ENCODE measurements around the gene ZNF792.
"Not testable (repeated sequence)": the region's sequence is repeated elsewhere in the genome, so short reads cannot be mapped to it uniquely, and the experiment has no call there.

Gene ZNF792

GRCh38 chr19:34963573-34964406 is at the start of gene ZNF792:
ZNF792 (minus strand) TSS chr19:34964229; CDS start chr19:34963662, 567 bp downstream.
- peak; percentile 12 to 53 (median 26) for DNase-seq

DNA sequence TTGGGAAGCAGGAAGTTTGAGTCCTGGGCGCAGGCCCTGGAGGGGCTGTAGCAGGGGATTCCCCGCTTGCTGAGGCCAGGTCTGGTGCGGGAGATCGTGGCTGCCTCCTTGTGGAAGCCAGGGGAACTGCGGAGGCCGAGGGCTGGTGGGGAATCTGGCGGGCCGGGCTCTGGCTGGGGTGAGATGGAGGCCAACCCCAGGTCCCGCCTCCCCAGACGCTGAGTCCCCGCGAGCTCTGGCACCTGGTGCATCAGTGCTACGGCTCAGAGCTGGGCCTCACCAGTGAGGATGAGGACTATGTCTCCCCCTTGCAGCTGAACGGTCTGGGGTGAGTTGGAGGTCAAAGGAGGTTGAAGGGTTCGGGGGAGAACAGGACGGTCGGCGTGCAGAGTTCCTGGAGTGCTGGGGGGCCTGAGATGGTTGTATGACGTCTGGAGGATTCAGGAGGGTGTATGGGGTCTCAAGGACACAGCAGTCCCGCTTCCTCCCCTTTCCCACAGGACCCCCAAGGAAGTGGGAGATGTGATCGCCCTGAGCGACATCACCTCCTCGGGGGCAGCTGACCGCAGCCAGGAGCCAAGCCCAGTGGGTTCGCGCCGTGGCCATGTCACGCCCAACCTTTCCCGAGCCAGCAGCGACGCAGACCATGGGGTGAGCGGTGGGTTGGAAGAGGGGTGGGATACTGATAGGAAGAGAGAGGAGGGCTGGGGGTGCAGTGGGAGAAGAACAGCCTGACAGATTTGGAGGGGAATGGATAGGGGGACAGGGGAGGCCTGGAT is 49.2 kb upstream of the ZNF792 start:
- peak; percentile 73 to 87 (median 79) for DNase-seq

DNA sequence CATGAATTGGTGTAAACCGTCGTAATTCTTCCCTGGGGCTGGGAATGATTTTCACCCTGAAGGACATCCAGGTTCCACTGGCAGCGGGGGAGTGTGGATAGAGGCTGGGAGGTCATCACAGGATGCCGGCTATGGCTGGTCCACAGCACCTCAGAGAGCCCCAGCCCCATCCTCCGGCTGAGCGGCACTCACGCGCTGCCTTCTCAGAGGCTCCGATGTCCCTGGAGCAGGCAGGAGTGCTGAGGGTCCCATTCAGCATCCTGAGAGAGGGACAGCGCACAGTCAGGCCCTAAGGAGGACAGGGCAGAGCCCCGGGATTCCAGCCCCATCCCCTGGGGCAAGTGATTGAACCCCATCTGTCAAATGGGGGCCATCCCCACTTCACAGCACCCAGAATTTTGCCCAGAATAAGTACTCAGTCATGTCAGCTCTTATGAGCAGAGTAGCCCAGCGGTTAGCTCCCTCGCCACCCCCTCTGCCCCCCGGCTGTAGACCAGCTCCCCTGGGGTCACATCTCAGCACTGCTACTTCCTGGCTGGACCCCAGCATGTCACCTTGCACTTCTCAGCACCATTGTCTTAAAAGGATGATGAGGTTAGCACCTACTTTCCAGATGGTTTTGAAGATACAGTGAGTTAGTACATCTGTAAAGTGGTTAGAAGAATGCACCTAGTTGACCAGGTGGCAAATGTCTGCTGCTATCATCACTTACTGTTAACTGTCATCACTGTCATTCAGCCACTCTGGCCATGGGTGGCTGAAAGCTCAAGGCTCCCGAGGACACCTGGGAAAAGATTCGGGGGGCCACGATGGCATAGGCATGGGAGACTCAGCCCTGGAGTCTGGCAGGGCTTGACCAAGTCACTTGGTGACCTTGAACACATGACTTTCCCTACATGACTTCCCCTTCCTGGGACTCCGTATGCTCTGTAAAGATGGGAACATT is 48.0 kb upstream of the ZNF792 start:
- DNase-seq: no peak

GRCh38 chr19:35011091-35011689 is 47.2 kb upstream of the ZNF792 start:
- no peak for DNase-seq

DNA sequence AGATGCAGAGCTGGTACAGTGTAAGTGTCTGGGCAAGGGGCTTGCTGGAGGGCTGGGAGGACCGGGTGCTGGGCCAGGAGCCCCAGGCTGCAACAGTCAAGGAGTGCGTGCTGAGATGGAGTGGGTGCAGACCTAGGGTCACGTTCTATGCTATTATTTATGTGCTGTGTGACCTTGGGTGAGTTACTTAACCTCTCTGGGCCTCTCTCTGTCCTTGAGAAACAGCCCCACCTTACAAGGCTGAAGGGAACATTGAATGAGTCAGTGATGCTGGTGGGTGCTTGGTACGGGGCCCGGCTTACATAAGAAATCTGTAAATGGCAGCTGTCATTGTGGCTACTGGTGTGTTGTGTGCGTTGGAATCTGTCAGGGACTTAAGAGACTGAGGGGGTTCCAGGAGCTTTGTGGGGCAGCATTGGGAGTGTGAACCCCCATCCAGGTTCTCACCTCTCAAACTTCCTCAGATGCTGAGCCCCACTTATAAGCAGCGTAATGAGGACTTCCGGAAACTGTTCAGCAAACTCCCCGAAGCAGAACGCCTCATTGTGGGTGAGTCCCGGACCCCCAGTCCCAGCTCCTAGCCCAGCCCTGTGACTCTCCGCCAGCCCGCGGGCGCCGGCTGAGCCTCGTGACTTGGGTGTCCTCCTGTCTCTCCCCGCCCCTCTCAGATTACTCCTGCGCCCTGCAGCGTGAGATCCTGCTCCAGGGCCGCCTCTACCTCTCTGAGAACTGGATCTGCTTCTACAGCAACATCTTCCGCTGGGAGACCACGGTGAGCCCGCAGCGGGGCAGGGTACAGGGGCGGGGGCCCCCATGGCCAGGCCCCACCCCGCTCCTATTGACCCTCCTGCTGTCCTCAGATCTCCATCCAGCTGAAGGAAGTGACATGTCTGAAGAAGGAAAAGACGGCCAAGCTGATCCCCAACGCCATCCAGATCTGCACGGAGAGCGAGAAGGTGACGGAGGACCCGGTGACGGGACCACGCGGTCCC is 45.7 kb upstream of the ZNF792 start:
- DNase-seq: no peak

GRCh38 chr19:35008891-35009341 is 44.9 kb upstream of the ZNF792 start:
- no peak for DNase-seq

DNA sequence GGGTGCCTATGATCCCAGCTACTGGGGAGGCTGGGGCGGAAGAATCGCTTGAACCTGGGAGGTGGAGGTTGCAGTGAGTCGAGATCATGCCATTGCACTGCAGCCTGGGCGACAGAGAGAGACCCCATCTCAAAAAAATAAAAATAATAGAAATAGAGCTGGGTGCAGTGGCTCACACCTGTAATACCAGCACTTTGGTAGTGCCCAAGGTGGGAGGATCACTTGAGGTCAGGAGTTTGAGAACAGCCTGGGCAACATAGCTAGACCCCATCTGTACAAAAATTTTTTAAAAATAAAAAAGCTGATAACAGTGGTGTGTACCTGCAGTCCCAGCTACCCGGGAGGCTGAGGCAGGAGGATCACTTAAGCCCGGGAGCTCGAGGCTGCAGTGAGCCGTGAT is 43.4 kb upstream of the ZNF792 start:
- DNase-seq: not testable (repeated sequence)

- DNase-seq: no peak
Observed at GRCh38 chr19:35006999-35007365, 43.0 kb upstream of the ZNF792 start.

DNA sequence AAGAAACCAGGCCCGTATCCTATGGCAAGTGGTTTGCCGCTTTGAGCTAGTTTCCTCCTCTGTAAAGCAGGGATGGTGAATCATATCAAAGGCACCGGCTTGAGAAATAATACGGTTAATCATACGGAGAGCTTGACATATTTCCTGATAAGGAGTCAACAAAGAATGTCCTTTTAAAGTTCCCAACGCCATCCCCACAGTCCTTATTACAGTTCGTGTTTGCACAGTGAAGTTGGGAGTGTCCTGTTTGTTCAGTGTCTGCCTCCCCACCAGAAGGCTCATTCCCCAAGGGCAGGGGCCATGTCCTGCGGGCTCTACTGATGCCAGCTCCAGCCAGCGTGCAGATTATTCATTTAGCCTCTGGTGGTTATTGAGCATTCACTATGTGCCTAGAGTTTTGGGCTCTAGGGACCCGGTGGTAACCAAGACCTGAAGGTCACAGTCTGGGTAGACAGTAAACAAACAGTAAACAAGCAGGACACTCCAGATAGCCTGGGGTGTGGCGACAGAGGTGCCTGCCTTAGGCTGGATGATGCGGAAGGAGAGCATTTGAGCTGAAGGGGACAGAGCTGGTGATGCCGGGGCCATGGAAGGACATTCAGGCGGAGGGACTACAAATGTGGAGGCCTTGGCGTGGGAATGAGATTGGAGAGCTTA is 42.4 kb upstream of the ZNF792 start:
- DNase-seq: no peak

DNA sequence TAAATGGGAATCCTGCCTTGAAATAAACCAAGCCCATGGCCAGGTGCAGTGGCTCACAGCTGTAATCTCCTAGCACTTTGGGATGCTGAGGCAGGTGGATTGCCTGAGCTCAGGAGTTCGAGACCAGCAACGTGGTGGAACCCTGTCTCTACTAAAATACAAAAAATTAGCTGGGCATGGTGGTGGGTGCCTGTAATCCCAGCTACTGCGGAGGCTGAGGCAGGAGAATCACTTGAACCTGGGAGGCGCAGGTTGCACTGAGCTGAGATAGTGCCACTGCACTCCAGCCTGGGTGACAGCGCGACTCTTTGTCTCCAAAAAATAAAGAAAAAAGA is 41.9 kb upstream of the ZNF792 start:
- DNase-seq: not testable (repeated sequence)

DNA sequence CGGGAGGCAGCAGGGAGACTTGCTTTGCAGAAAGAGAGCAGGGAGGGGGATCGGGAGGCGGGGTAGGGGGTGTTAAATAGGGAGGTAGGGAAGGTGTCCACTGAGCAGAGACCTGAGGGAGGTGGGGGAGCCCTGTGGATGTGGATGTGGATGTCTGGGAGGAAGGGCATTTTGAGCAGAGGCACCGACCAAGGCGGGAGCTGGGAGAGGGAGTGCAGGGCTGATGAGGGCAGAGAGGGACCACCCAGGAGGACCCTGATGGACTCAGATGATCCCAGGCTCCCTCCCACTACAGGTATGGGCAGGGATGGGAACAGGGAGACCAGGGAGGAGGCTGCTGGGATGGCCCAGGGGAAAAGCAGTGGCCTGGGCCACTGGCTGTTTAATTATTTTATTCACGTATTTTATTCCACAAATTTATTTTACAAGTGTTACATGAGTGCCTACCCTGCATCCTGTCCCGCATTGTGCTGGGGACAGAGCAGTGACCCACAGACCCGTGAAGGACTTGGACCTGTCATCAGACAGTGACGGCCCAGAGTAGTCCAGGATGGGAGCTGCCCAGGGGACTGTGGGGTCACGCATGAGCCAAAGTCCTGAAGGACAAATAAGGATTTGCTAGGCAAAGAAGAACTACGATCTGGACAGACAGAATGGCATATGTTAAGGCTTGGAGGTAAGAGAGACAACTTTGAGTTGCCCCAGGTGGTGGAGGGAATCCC is 41.4 kb upstream of the ZNF792 start:
- no peak for DNase-seq

DNA sequence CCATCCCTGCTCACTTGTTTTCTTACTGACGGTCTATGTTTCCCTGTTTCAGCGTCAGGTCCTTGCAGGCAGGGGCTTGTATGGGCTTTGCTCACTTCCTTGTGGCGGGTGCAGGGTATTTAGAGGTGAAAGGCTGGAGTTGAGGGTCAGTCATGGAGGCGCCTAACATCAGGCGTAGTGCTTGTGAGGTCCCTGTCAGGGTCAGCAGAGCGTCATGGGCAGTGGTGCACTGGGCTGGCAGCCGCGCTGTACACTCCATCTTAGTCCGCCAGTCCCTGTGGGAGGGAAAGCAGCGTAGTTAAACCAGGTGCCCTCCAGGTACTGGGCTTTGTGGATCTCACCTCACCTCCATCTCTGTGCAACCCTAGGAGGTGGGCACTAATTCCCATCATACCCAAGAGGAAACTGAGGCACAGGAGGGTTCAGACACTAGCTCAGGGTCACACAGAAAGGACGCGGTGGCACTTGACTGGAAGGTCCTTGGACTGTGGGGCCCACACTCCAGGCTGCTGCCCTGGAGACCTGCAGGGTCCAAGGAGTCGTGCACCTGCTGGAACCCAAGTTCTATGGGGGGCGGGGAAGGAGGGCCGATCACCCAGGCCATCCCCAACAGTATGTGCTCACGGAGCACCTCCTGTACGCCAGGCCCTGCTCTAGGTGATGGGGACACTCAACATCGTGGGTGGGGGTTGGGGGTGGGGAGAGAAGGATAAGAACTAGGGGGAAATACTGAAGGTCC is 40.7 kb upstream of the ZNF792 start:
- DNase-seq: no peak

GRCh38 chr19:35002037-35002535 is 38.1 kb upstream of the ZNF792 start:
- DNase-seq: no peak

DNA sequence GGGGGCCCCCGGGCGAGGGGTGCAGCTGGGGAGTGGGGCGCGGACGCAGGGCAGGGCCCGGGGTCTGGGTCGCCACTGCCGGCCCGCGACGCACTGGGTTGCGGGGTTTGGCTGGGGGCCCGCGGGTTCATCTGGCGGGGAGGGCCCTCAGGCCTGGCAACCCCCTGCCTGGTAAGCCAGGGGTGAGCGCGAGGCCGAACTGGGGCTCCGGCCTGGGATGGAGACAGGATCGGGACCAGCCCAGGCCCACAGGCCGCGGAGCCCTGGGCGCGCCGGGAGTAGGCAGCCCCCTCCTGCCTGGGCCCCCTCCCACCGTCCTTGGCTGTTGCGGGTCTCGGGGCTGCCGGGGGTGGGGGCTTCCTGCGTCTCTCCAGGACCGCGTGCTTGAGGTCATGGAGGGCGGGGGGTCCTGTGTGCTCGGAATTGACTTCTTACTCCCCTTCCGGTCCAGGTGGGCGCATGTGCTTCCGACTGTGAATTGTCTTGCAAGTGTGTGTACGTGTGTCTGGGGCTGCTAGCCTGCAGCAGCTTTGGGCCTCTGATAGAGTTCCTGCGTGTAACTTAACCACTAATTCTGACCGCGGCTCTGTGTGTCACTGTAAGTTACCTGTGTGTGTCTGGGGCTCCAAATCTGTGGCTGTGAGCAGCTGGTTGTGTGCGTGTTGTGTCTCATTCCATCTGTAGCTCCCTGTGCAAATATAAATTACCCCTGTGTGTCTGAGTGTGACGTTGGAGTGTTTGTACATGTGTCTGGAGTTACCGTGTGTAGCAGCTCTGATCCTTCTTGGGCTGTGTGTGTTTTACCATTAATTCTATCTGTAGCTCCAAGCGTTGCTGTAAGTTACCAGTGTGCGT is 36.8 kb upstream of the ZNF792 start:
- DNase-seq: peak; percentile 34 to 71 (median 58)

- no peak for DNase-seq
Observed at GRCh38 chr19:35000338-35000646, 36.3 kb upstream of the ZNF792 start.

DNA sequence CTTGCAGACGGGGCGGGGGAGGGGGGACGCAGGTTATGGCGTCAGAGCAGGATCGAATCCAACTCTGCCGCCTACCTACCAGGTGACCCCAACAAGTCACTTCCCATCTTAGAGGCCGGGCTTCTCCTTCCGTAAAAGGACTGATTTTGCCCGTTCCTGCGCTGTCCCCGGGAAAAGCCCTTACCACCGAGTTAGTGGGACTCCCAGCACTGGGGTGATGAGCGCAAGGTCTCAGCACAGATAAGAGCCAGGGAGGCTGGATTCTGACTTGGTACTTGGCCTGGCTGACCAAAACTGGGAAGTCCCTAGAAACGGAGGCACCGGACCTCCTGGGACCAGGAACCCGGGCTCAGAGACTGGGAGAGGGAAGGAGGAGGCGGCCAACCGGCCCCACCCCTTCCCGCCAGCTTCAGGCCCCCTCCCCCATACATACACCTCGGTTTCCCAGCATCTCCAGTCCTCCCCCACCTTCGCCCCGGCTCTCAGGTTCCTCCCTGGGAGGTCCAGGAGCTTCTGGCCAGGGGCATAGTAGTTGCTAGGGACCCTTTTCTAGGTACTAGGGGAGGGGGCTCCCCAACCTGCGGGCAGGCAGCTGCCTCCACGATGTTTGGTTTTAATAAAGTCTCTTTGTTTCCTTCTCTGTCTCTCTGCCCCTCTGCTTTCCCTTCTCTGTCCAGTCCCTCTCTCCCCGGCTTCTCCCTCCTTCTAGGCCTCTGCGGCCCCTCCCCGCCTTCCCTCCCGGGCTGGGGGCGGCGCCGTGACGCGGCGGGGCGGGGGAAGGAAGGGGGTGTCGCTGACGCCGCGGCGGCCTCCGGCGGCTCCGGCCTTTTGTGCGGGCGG is 35.7 kb upstream of the ZNF792 start, which contains the start of gene GRAMD1A:
Gene GRAMD1A (plus strand): TSS at position 826 of the 840 bp plus-strand sequence. CDS start 156 bp downstream, outside the sequence.
- DNase-seq: peak; percentile 35 to 64 (median 60)
